H1 (cell line): Measurements from ENCODE around the gene PHOX2A. TPM values are rescaled to one million over a fixed set of nuclear protein-coding genes. Genes with fewer than 3 reads are reported as not detected.

Experiments used
- NRF1 ChIP-seq: IDR thresholded peaks from 2 replicates; pipeline ENCODE4 v1.6.1; 2011; ENCODE audit warnings: mild to moderate bottlenecking, low read depth, low read length, improper control_type of control experiment
- POU5F1 ChIP-seq: IDR thresholded peaks from 2 replicates; pipeline ENCODE4 v1.6.1; 2011; ENCODE audit warnings: low read depth, mild to moderate bottlenecking, low read length, moderate library complexity
- SIN3A ChIP-seq, 2 experiments: IDR thresholded peaks in 1 of 2; conservative IDR thresholded peaks in 1 of 2; 2 replicates each; pipeline ENCODE4 v1.6.1; 2011 to 2012; ENCODE audit warnings: low read length in 2 of 2, improper control_type of control experiment in 1 of 2, low read depth in 1 of 2, mild to moderate bottlenecking in 1 of 2
- TEAD4 ChIP-seq: IDR thresholded peaks from 2 replicates; pipeline ENCODE4 v1.6.1; 2012; ENCODE audit warnings: low read depth, low read length, inconsistent platforms, mixed read lengths
- YY1 ChIP-seq: IDR thresholded peaks from 2 replicates; pipeline ENCODE4 v1.6.1; 2011; ENCODE audit warnings: low read depth, mild to moderate bottlenecking, low read length
- polyA plus RNA-seq, 7 experiments: library from polyadenylated mRNA; depleted of rRNA in 3 of 7; stranded (reverse) in 5 of 7; unstranded in 2 of 7; fragments of >200 nt in 5 of 7; fragments of 200-250 nt in 2 of 7; gene quantifications; 1 replicate in 5 of 7; 2 replicates in 1 of 7; 4 replicates in 1 of 7; pipeline versions ENCODE4 v1.2.1 to v1.2.3, GENCODE V29; 2011 to 2013; ENCODE audit warnings: missing spikeins in 2 of 7, mixed read lengths in 2 of 7
- total RNA-seq: library from RNA; stranded (reverse); fragmentation: NEBNext Ultra II Directional; extraction: Animal tissue kit (Norgen Biotek cat#: 25700); gene quantifications from 2 replicates; pipeline ENCODE4 v1.2.1, GENCODE V29; 2021

The PHOX2A gene
- total and polyA plus RNA-seq, 2 of the 8 experiments (the other 6 are each of a cell fraction or from before 2014, with no cell fraction given), result 0.67 TPM; not detected in 1

DNA sequence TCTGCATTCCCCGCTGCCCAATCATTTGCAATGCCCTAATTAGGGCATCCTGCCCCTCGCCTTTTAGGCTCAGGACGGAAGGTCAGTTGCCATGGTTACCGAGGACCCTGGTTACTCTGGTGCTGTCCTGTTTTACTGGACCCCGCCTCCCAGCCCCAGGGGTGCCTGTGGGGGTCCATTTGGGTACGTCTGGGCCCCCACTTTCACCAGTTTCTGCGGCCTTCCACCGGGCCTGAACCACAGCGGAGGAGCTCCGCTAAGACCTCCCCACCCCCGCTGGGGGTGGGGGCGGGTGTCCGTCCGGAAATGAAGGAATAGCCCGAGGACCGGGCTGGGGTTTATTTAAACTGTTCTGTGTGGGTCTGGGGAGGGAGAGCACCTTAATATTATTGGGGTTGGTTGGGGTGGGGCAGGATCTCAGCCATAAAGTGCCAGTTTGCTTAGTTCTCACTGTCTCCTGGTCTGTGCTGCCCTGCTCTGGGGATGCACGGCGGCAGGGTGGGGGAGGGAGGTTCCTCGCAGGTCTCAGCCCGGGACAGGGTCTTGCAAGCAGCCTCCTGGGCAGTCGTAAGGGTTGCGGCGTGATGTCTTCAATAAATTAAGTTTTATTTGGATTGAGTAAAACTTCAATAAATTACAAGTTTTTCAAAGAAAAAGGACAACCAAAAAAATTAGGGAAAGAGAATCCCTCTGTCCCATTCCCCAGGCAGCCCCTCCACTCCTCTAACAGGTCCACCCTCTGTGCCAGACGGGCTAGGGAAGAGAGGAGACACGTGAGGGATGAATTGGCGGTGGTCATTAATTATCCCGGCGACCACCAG lies 5.3 kb downstream of the PHOX2A start (continued):
- TF ChIP-seq SIN3A (conservative IDR thresholded peaks at IDR 0.05 in 1 of 2, IDR thresholded peaks at IDR 0.05 in 1 of 2; ENCODE audit: low read depth in 1 of 2, low read length in 2 of 2) (0 out of 4 replicates have a peak, but pooled peaks of 1 of the 2 experiments have one; percentile 7), YY1 (no peak), NRF1 (no peak), TEAD4 (no peak), POU5F1 (no peak)
- TF ChIP-seq, all 59 proteins: peak for 2
